Activated CD4-positive, alpha-beta T cell treated with anti-CD3 and anti-CD28 coated beads, Interleukin-2, amount 10 ng/mL, durations not matched to agents 7 days and 5 days (primary cell): ENCODE measurements around the gene TRIP6. TPM values are rescaled to one million over a fixed set of nuclear protein-coding genes. Genes with fewer than 3 reads are reported as not detected.

Experiments
- CTCF ChIA-PET: fragments of 350-600 bp; sonication (Branson Sonifier 250); formaldehyde crosslinking; loops from one replicate; lab custom pipeline; 2021; ENCODE audit warnings: antibody characterized with exemption; lab: Charles Lee
- POLR2A ChIA-PET: fragments of 350-600 bp; sonication (Branson Sonifier 250); formaldehyde crosslinking; loops from one replicate; lab custom pipeline; 2021; ENCODE audit warnings: antibody characterized with exemption; lab: Charles Lee
- DNase-seq: peaks from one replicate; pipeline ENCODE4 v3.0.0-alpha.2; 2020
- H3K27ac Mint-ChIP-seq: one replicate; pipeline ENCODE4 v1.8.0; 2021; ENCODE audit warnings: mild to moderate bottlenecking, moderate library complexity, mixed read lengths
- H3K27me3 Mint-ChIP-seq: one replicate; pipeline ENCODE4 v1.8.0; 2021; ENCODE audit warnings: mixed read lengths
- H3K36me3 Mint-ChIP-seq: one replicate; pipeline ENCODE4 v1.8.0; 2021; ENCODE audit warnings: low read depth, mixed read lengths
- H3K4me1 Mint-ChIP-seq: one replicate; pipeline ENCODE4 v1.8.0; 2021; ENCODE audit warnings: mixed read lengths
- H3K4me3 Mint-ChIP-seq: one replicate; pipeline ENCODE4 v1.8.0; 2021; ENCODE audit warnings: mild to moderate bottlenecking, moderate library complexity, mixed read lengths
- H3K9me3 Mint-ChIP-seq: one replicate; pipeline ENCODE4 v1.8.0; 2021; ENCODE audit warnings: mixed read lengths
- total RNA-seq, 2 experiments: library from RNA; stranded (reverse); gene quantifications; one replicate each; pipeline ENCODE4 v1.2.3, GENCODE V29; 2021

TRIP6 gene
- total RNA-seq, 2 experiments from 2014 or later = 24.8 to 34.2 TPM

DNA sequence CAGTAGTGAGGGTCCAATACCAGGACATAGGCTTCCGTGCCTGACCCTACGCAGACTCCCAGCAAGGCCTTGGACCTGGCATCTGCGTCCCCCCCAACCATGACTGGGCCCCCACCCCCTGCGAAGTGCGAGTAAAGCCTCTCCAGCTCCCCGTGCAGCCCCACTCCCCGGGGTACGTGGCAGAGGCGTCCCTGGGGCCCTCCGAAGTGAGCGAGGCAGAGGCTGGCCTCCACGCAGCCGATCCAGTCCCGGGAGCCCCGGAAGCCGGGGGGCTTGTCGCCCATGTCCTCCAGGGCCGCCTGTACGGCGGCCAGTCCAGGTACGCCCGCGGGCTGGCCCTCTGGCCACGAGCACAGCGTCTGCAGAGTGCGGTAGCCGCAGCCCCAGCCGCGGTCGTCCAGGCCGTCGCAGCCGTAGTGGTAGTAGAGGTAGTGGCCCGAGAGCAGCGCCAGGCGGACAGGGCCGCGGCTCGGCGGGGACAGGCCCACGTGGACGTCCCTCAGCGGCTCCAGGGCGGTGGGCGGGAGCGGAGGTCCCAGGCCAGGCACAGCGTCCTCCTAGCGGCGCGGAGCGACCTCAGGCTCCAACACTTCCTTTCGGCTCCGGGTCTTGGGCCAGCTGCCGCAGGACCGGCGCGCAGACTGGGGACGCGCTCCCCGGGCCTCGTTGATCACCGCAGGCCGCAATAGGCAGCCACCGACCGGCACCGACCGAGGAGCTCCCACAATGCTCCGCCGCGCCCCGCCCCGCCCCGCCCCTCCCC lies 22.0 kb downstream of the TRIP6 start, which contains the start of gene UFSP1:
Gene UFSP1 (minus strand): TSS at position 728 of the 763 bp plus-strand sequence. CDS start 444 bp downstream, at position 284.
- CTCF ChIA-PET = interaction anchor here (0.6 to 3.4 kb wide), 10 partner anchors 10 to 1560 kb away, joined by 3 to 23 read pairs (median 3); partner anchors contain the start of gene SRRT
- peaks cover 43% of the 10 kb centered on the region for H3K36me3 Mint-ChIP-seq
- H3K9me3 Mint-ChIP-seq = no peaks in the 10 kb centered on the region
- H3K27ac Mint-ChIP-seq = peak within 1 kb of the TSS; percentile 94
- H3K27me3 Mint-ChIP-seq = peaks cover 26% of the 10 kb centered on the region
- POLR2A ChIA-PET = interaction anchor here (0.9 kb wide), 1 partner anchor 14 kb away, joined by 18 read pairs; the partner anchor contains the start of gene SRRT
- no peak for DNase-seq
- peak within 1 kb of the TSS; percentile 72 for H3K4me3 Mint-ChIP-seq
- peaks cover 54% of the 10 kb centered on the region for H3K4me1 Mint-ChIP-seq

DNA sequence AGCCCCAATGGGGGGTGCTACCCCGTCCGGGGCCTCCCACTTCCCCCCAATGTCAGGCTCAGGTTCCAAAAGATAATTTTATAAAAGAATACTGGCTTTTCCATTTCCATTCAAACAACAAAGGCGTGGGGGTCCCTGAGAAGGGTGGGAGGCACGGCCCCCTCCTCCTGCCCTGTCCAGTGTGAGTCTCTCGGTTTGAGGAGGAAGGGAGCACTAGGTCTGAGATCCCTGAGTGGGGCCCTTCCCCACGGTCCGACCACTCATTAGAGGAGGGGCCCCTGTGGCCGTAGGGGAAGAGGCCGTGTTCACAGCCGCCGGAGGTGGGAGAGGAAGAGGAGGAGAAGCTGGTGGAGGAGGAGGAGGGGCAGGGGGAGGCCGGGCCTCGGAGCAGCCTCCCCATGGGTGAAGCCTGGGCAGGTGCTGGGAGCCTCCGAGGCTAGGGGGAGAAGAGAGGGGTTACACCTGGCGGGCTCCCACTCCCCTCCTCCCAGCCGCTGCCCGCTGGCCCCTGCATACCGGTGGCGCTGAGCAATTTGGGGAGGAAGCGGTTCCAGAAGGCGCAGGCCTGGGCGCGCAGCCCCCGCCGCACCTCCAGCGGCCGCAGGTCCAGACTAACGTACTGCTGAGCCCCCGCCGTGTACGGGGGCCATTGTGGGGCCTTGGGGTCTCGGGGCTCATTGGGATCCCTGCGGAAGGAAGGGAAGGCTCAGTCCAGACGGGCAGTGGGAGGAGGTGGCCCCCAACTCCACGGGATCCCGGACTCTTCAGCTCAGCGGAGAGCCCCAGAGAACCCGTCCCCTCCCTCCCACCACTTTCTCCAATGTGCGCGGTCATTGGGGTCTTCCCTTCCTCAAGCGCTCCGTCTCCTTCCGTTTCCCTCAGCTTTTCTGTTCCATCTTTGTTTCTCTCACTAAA lies 23.7 kb downstream of the TRIP6 start:
- H3K9me3 Mint-ChIP-seq = no peaks in the 10 kb centered on the region
- H3K27me3 Mint-ChIP-seq = peaks cover 29% of the 10 kb centered on the region
- H3K36me3 Mint-ChIP-seq = peaks cover 28% of the 10 kb centered on the region
- CTCF ChIA-PET = interaction anchor here (0.6 to 1.2 kb wide), 3 partner anchors 13 to 187 kb away, joined by 3 to 4 read pairs (median 3); partner anchors contain the start of gene SRRT
- H3K4me1 Mint-ChIP-seq = peaks cover 45% of the 10 kb centered on the region
- H3K27ac Mint-ChIP-seq = peak overlapping the region; percentile 54
- DNase-seq = no peak
- peak overlapping the region; percentile 72 for H3K4me3 Mint-ChIP-seq
- POLR2A ChIA-PET = no interaction called here

DNA sequence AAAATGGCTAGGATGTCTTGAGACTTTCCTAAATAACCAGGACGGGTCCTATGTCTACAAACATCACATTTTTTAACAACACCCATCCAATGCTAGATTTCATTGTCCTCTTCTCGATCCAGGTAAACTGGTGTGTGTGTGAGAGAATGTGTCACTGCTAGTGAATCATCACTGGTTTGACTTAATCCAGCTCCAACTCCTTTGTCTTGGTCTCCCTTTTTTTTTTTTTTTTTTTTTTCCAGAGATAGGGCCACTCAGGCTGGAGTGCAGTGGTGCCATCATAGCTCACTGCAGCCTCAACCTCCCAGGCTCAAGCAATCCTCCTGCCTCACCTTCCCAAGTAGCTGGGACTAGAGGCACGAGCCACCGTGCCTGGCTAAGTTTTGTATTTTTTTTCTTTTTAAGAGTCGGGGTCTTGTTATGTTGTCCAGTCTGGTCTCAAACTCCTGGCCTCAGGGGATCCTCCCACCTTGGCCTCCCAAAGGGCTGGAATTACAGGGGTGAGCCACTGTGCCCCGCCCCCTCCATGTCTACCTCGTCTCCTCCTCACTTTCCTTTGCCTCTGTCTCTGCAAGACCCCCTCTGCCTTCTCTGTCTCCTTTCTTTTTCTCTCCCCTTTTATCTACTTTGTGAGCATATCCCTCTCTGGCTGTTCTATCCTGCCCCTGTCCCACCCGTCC lies 24.5 kb downstream of the TRIP6 start:
- DNase-seq = no peak
- H3K27me3 Mint-ChIP-seq = peaks cover 35% of the 10 kb centered on the region
- peak overlapping the region; percentile 41 for H3K4me3 Mint-ChIP-seq
- ChIA-PET CTCF (interaction anchor here (0.6 to 1.2 kb wide), 2 partner anchors 13 to 186 kb away, joined by 3 read pairs; no protein-coding TSS in a partner anchor), POLR2A (no interaction called here)
- H3K9me3 Mint-ChIP-seq = no peaks in the 10 kb centered on the region
- peaks cover 47% of the 10 kb centered on the region for H3K4me1 Mint-ChIP-seq
- H3K27ac Mint-ChIP-seq = no peak overlapping the region
- peaks cover 21% of the 10 kb centered on the region for H3K36me3 Mint-ChIP-seq

DNA sequence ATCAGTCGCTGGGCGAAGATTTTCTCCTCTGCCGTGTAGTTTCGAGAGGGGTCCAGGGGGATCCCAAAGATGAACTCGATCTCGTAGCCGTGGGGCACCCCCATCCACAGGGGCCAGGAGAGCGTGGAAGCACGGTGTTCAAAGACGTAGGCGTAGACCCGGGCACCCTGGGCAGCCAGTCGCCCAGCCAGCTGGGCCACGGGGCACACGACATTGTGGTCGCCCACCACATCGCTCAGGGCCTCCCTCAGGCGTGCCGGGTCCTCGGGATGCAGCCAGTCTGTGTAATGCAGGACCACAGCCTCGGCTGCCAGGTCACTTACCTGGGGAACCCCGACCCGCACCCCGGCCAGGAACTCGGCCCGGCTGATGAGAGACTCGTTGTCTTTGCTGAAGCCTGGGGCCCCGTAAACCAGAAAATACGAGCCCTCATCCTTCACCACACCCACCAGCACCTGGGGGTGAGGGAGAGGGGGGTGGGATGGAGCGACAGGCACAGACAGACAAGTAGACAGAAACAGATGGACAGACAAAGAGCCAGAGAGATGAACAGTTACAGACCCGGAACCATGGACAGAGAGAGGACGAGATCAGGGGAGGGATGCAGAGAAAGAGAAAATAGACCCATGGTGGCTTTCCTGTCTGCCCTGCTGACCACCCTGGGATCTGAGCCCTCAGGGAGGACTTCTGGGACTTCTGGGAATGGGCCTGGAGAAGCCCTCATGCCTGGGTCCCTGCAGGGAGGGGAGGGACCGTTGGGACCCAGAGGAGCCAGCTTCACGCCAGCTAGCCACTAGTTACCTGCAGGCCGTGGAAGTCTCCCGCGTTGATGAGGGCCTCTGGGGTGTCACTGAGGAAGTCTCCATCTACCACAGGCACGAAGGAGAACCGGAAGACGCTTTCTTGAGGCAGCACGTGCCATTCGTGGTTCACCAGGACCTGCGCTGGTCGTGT lies 25.5 kb downstream of the TRIP6 start:
- H3K36me3 Mint-ChIP-seq = peaks cover 11% of the 10 kb centered on the region
- H3K4me3 Mint-ChIP-seq = no peak overlapping the region
- ChIA-PET CTCF (no interaction called here), POLR2A (no interaction called here)
- peak overlapping the region; percentile 13 for H3K27ac Mint-ChIP-seq
- DNase-seq = no peak
- no peaks in the 10 kb centered on the region for H3K9me3 Mint-ChIP-seq
- peaks cover 39% of the 10 kb centered on the region for H3K4me1 Mint-ChIP-seq
- peaks cover 40% of the 10 kb centered on the region for H3K27me3 Mint-ChIP-seq

DNA sequence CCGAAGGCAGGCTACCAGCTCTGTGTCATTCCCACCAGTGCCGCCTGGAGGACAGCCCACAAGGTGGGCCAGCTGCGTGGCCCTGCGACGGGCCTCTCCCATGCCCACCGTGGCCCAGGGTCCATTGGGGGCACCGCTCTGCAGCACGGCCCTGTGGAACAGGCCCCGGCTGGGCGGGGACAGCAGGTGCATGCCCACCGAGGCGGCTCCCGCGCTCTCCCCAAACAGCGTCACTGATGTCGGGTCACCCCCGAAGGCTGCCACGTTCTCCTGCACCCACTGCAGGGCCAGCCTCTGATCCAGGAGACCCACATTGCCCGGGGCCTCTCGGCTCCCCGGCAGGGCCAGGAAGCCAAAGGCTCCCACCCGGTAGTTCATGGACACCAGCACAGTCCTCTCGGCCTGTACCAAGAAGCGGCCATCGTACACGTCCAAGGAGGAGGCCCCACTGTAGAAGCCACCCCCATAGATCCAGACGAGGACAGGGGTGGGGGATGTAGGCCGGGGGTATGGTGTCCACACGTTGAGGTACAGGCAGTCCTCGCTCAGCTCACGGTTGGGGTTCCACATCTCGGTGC lies 26.2 kb downstream of the TRIP6 start:
- no peak overlapping the region for H3K27ac Mint-ChIP-seq
- ChIA-PET POLR2A (no interaction called here), CTCF (interaction anchor here (0.6 kb wide), 2 partner anchors 121 to 181 kb away, joined by 3 to 6 read pairs; no protein-coding TSS in a partner anchor)
- peaks cover 4% of the 10 kb centered on the region for H3K36me3 Mint-ChIP-seq
- H3K27me3 Mint-ChIP-seq = peaks cover 48% of the 10 kb centered on the region
- H3K4me1 Mint-ChIP-seq = peaks cover 32% of the 10 kb centered on the region
- DNase-seq = no peak
- H3K9me3 Mint-ChIP-seq = no peaks in the 10 kb centered on the region
- H3K4me3 Mint-ChIP-seq = no peak overlapping the region

DNA sequence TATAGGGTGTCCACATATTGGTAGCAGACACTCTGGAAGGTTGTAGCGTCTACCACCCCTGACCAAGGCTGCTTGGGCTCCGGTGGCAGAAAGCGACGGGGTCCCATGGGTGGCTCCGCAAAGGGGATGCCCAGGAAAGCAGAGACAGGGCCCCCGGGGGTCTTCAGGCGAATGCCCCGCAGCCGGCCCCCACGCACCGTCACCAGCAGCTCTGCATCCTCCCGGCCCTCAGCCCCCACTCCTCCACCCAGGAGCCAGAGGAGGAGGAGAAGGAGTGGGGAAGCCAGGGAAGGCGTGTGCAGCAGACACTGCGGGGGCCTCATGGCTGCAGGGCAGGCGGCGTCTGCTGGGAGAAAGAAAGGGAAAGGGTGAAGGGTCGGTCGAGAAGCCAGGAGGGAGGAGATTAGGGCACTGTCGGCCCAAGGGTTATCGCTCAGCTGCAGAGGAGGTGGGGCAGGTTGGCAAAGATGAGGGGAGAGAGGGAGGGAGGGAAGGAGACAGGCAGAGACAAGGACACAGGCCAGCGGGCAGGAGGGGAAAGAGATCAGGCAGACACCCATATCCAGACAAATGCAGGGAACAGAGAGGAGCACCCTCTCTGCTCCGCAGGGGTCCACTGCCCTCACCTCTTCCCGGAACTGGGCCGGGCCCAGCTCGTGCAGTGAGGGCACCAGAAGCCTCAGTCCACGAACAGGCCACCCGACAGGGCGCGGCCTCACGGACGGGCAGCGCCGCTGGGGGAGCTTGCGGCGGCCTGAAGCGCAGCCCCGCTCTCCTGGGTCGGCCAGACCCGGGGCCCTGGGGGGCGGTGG lies 26.9 kb downstream of the TRIP6 start:
- H3K27ac Mint-ChIP-seq = no peak overlapping the region
- DNase-seq = no peak
- CTCF ChIA-PET = interaction anchor here (0.5 to 2.3 kb wide), 9 partner anchors 19 to 260 kb away, joined by 3 to 10 read pairs (median 4); partner anchors contain the start of genes SLC12A9 and SRRT
- H3K4me1 Mint-ChIP-seq = peaks cover 28% of the 10 kb centered on the region
- H3K27me3 Mint-ChIP-seq = peaks cover 51% of the 10 kb centered on the region
- H3K4me3 Mint-ChIP-seq = no peak overlapping the region
- H3K9me3 Mint-ChIP-seq = no peaks in the 10 kb centered on the region
- POLR2A ChIA-PET = interaction anchor here (0.5 kb wide), 1 partner anchor 162 kb away, joined by 4 read pairs; no protein-coding TSS in a partner anchor
- H3K36me3 Mint-ChIP-seq = peaks cover 1% of the 10 kb centered on the region

DNA sequence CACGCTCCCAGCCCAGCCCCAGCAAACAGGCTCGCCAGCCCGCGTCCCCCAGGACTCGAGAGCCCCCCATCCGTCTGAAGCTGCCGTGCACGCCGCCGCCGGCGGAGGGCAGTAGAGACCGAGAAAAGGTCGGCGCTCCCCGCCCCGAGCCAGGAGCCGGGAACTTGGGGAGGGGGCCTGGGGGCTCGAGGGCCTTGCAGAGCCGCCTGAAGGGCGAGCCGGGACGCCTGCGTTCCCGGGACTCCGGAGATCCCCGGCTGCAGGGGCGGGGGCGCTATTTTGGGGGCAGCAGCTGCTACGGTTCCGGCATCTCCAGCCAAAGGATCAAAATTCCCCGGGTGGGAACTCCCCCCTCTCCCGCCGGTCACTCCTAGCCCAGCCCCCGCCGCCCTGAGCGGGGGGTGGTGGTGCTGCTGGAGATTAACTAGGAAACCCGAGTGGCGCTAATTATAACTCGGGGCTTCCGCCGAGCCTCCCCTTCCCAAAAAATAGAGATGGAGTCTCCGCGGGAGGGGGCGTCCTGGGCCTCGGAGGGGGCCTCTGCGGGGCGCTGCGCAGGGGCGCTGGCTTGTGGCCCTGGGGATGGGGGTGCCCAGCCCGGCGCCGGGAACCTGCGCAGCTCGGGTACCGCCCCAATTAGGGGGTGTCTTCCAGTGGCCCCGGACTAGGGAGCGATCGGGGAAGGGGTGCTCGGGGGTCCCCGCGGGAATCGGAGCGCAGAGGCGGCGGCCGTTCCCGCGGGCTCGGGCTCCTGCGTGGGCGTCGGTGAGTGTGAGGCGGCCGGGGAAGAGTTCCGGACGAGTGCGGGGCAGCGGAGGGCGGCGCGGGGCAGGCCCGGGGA lies 27.9 kb downstream of the TRIP6 start:
- no peaks in the 10 kb centered on the region for H3K9me3 Mint-ChIP-seq
- peaks cover 1% of the 10 kb centered on the region for H3K36me3 Mint-ChIP-seq
- H3K27me3 Mint-ChIP-seq = peaks cover 52% of the 10 kb centered on the region
- peaks cover 27% of the 10 kb centered on the region for H3K4me1 Mint-ChIP-seq
- H3K4me3 Mint-ChIP-seq = no peak overlapping the region
- ChIA-PET CTCF (interaction anchor here (0.8 to 2.3 kb wide), 7 partner anchors 20 to 261 kb away, joined by 3 to 10 read pairs (median 3); partner anchors contain the start of gene SRRT), POLR2A (interaction anchor here (0.5 kb wide), 1 partner anchor 161 kb away, joined by 4 read pairs; no protein-coding TSS in a partner anchor)
- DNase-seq = peak; percentile 49
- H3K27ac Mint-ChIP-seq = no peak overlapping the region

DNA sequence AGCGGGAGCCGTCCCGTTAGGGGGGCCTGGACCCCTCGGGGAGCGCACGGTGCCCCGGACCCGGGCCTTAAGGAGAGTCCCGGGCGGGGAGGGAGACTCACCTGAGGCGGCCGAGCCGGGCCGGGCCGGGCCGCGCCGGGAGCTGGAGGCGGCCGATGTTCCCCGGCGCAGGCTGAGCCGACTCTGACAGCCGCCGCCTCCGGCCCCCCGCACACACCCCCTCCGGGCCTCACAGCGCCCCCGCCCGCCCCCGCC lies 28.4 kb downstream of the TRIP6 start, which contains the start of gene ACHE:
Gene ACHE (minus strand): TSS at position 188 of the 255 bp plus-strand sequence. CDS start 1,656 bp downstream, outside the sequence.
- H3K27me3 Mint-ChIP-seq = peaks cover 48% of the 10 kb centered on the region
- CTCF ChIA-PET = interaction anchor here (0.6 to 2.3 kb wide), 4 partner anchors 20 to 167 kb away, joined by 3 to 10 read pairs (median 4); partner anchors contain the start of gene SRRT
- no peak within 1 kb of the TSS for H3K27ac Mint-ChIP-seq
- no peaks in the 10 kb centered on the region for H3K36me3 Mint-ChIP-seq
- peak within 1 kb of the TSS; percentile 55 for H3K4me3 Mint-ChIP-seq
- H3K9me3 Mint-ChIP-seq = no peaks in the 10 kb centered on the region
- POLR2A ChIA-PET = no interaction called here
- DNase-seq = no peak
- peaks cover 22% of the 10 kb centered on the region for H3K4me1 Mint-ChIP-seq

DNA sequence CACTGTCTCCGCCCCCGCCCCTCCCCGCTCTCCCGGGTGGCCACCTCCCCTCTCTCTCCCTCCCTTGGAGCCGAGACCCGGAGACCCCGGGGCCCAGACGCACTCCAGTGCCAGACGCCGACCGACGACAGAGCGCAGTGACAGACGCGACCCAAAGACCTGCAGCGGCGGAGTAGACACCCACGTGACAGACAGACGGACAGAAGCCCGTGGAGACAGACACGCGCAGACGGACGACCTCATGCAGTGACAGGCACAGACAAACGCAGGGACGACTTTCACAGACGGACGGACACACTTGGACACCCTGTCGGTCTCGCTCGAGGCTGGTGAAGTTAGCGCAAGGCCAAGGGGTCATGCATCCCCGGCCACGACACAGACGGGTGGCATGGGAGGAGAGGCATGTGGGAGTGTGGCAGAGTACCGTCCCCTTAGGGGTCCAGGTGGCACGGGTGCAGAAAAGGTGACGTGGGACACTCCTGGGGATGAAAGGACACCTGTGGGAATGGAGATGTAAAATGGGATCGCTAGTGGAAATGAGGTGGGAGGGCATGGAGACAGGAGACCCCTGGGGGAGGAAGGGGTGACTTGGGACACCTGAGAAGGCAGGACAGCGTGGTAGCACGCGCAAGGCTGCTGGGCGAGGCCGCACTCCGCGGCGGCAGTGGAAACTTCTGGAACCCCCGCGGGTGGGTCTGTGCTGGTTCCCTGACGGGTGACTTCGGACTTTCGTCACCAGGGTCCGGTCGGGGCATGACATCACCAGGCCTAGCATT lies 29.0 kb downstream of the TRIP6 start:
- Mint-ChIP-seq H3K27me3 (peaks cover 49% of the 10 kb centered on the region), H3K4me3 (peak overlapping the region; percentile 55), H3K27ac (no peak overlapping the region), H3K9me3 (no peaks in the 10 kb centered on the region), H3K36me3 (no peaks in the 10 kb centered on the region), H3K4me1 (peaks cover 21% of the 10 kb centered on the region)
- POLR2A ChIA-PET = no interaction called here
- CTCF ChIA-PET = interaction anchor here (0.6 to 2.3 kb wide), 3 partner anchors 42 to 166 kb away, joined by 3 to 10 read pairs (median 3); no protein-coding TSS in a partner anchor
- DNase-seq = no peak
